HEK293 (cell line): Measurements from ENCODE around the gene GRK5.

ENCODE experiments used
- CTCF ChIP-seq: fragments of 450-650 bp; formaldehyde crosslinking; IDR thresholded peaks from 2 replicates; pipeline ENCODE4 v1.5.1; 2016; ENCODE audit warnings: missing biosample characterization, missing genetic modification characterization
- PBX3 ChIP-seq: sonication (generic); formaldehyde crosslinking; IDR thresholded peaks from 2 replicates; pipeline ENCODE4 v1.8.1; 2022; ENCODE audit warnings: mild to moderate bottlenecking, moderate library complexity, missing genetic modification reagents
- REST ChIP-seq: fragments of 450-650 bp; formaldehyde crosslinking; IDR thresholded peaks from 2 replicates; pipeline ENCODE4 v1.5.1; 2016; ENCODE audit warnings: missing biosample characterization, missing genetic modification characterization
- SP2 ChIP-seq: fragments of 450-650 bp; formaldehyde crosslinking; IDR thresholded peaks from 2 replicates; pipeline ENCODE4 v1.5.1; 2016; ENCODE audit warnings: missing biosample characterization, missing genetic modification characterization
- ZBTB10 ChIP-seq: fragments of 450-650 bp; formaldehyde crosslinking; IDR thresholded peaks from 2 replicates; pipeline ENCODE4 v1.5.1; 2016; ENCODE audit warnings: missing biosample characterization, missing genetic modification characterization
- ZBTB21 ChIP-seq: fragments of 450-650 bp; formaldehyde crosslinking; IDR thresholded peaks from 2 replicates; pipeline ENCODE4 v1.5.1; 2017; ENCODE audit warnings: missing biosample characterization, missing genetic modification characterization
- ZBTB7A ChIP-seq: fragments of 450-650 bp; formaldehyde crosslinking; IDR thresholded peaks from 2 replicates; pipeline ENCODE4 v1.5.1; 2016; ENCODE audit warnings: low read depth, missing biosample characterization, missing genetic modification characterization
- ZFHX2 ChIP-seq: fragments of 450-650 bp; formaldehyde crosslinking; conservative IDR thresholded peaks from 2 replicates; pipeline ENCODE4 v1.5.1; 2016; ENCODE audit warnings: missing biosample characterization, missing genetic modification characterization
- ZNF18 ChIP-seq: fragments of 450-650 bp; formaldehyde crosslinking; IDR thresholded peaks from 2 replicates; pipeline ENCODE4 v1.5.1; 2016; ENCODE audit warnings: missing biosample characterization, missing genetic modification characterization
- ZNF423 ChIP-seq: fragments of 450-650 bp; formaldehyde crosslinking; IDR thresholded peaks from 2 replicates; pipeline ENCODE4 v1.5.1; 2016; ENCODE audit warnings: missing biosample characterization, missing genetic modification characterization
- ZNF555 ChIP-seq: fragments of 450-650 bp; formaldehyde crosslinking; conservative IDR thresholded peaks from 2 replicates; pipeline ENCODE4 v1.5.1; 2017; ENCODE audit warnings: missing biosample characterization, mild to moderate bottlenecking, missing genetic modification characterization, inconsistent platforms
- ZNF704 ChIP-seq: fragments of 450-650 bp; formaldehyde crosslinking; IDR thresholded peaks from 2 replicates; pipeline ENCODE4 v1.5.1; 2016; ENCODE audit warnings: missing biosample characterization, missing genetic modification characterization
- ZNF777 ChIP-seq: fragments of 450-650 bp; formaldehyde crosslinking; IDR thresholded peaks from 2 replicates; pipeline ENCODE4 v1.5.1; 2017; ENCODE audit warnings: missing biosample characterization, missing genetic modification characterization, borderline replicate concordance

- TF ChIP-seq CTCF (tag by site-specific recombination) (no peak), PBX3 (no peak), ZNF777 (tag by site-specific recombination) (no peak), ZNF555 (no peak), REST (tag by site-specific recombination) (no peak), ZNF18 (tag by site-specific recombination) (no peak), ZBTB21 (no peak), ZNF423 (tag by site-specific recombination) (no peak), SP2 (no peak), ZNF704 (no peak), ZBTB10 (tag by site-specific recombination) (no peak), ZBTB7A (tag by site-specific recombination) (no peak), ZFHX2 (tag by site-specific recombination) (no peak)
Measured at GRCh38 chr10:119231654-119232053, 24.3 kb downstream of the GRK5 start.
